Loucy (cell line): ENCODE measurements around the gene RAMACL.

ENCODE experiments used
- H2AFZ ChIP-seq: fragments of 200-600 bp; sonication (generic); 2 replicates; pipeline ENCODE4 v1.6.0; 2016; ENCODE audit warnings: antibody characterized with exemption, mild to moderate bottlenecking, low read length, moderate library complexity
- H3F3A ChIP-seq: fragments of 200-600 bp; 2 replicates; pipeline ENCODE4 v1.6.0; 2016; ENCODE audit warnings: antibody characterized with exemption, low read depth, mild to moderate bottlenecking
- H3K27me3 ChIP-seq: fragments of 200-600 bp; sonication (generic); 2 replicates; pipeline ENCODE4 v1.6.1; 2014; ENCODE audit warnings: low read length, mild to moderate bottlenecking; ENCODE audit not compliant: insufficient read depth, poor library complexity, severe bottlenecking
- H3K36me3 ChIP-seq: fragments of 200-600 bp; sonication (generic); 2 replicates; pipeline ENCODE4 v1.6.1; 2016; ENCODE audit warnings: low read length; ENCODE audit not compliant: insufficient read depth
- H3K4me1 ChIP-seq: fragments of 200-600 bp; sonication (generic); 2 replicates; pipeline ENCODE4 v1.5.1; 2014; ENCODE audit warnings: low read length, mild to moderate bottlenecking; ENCODE audit not compliant: insufficient read depth, poor library complexity, severe bottlenecking
- H3K4me2 ChIP-seq: fragments of 200-600 bp; sonication (generic); 2 replicates; pipeline ENCODE4 v1.6.0; 2014; ENCODE audit warnings: antibody characterized with exemption, low read length, low read depth, mild to moderate bottlenecking; ENCODE audit not compliant: poor library complexity, severe bottlenecking
- H3K4me3 ChIP-seq: fragments of 200-600 bp; sonication (generic); 2 replicates; pipeline ENCODE4 v1.5.1; 2014; ENCODE audit warnings: low read length, mild to moderate bottlenecking, mixed read lengths; ENCODE audit not compliant: poor library complexity, severe bottlenecking
- H3K79me2 ChIP-seq: fragments of 200-600 bp; sonication (generic); 2 replicates; pipeline ENCODE4 v1.6.1; 2014; ENCODE audit warnings: low read length; ENCODE audit not compliant: insufficient read depth
- H3K9ac ChIP-seq: fragments of 200-600 bp; sonication (generic); 2 replicates; pipeline ENCODE4 v1.6.0; 2014; ENCODE audit warnings: mild to moderate bottlenecking, low read depth, low read length, moderate library complexity; ENCODE audit not compliant: poor library complexity, severe bottlenecking
- H3K9me2 ChIP-seq: fragments of 200-600 bp; sonication (generic); replicated peaks from 2 replicates; pipeline ENCODE4 v1.6.1; 2016; ENCODE audit warnings: low read depth, low read length, mixed read lengths
- H3K9me3 ChIP-seq: fragments of 200-600 bp; sonication (generic); 2 replicates; pipeline ENCODE4 v1.6.1; 2014; ENCODE audit warnings: mild to moderate bottlenecking, antibody characterized with exemption, low read length, low read depth; ENCODE audit not compliant: insufficient read depth
- H4K20me1 ChIP-seq: fragments of 200-600 bp; sonication (generic); 2 replicates; pipeline ENCODE4 v1.6.0; 2014; ENCODE audit warnings: antibody characterized with exemption, low read length, mild to moderate bottlenecking; ENCODE audit not compliant: insufficient read depth, poor library complexity, severe bottlenecking
- CTCF ChIP-seq: fragments of 200-600 bp; sonication (generic); conservative IDR thresholded peaks from 2 replicates; pipeline ENCODE4 v1.5.1; 2014; ENCODE audit warnings: mild to moderate bottlenecking, antibody characterized with exemption, low read length
- EZH2phosphoT487 ChIP-seq: fragments of 200-600 bp; IDR thresholded peaks from 2 replicates; pipeline ENCODE4 v1.6.1; 2018; ENCODE audit warnings: antibody characterized with exemption, mild to moderate bottlenecking, moderate library complexity, borderline replicate concordance

Gene RAMACL

GRCh38 chr6:166554316-166554715 is 32.2 kb downstream of the RAMACL start:
- Histone ChIP-seq H3K27me3 (no peaks in the 10 kb centered on the region), H4K20me1 (no peaks in the 10 kb centered on the region), H3K4me1 (peaks cover 14% of the 10 kb centered on the region), H3K9me2 (no peaks in the 10 kb centered on the region), H2AFZ (no peak overlapping the region), H3K9ac (no peak overlapping the region), H3K79me2 (no peaks in the 10 kb centered on the region), H3K36me3 (no peaks in the 10 kb centered on the region), H3K4me3 (no peak overlapping the region), H3K9me3 (no peaks in the 10 kb centered on the region), H3F3A (no peaks in the 10 kb centered on the region; the same call in 1 of the 2 replicates), H3K4me2 (no peak overlapping the region)
- TF ChIP-seq EZH2phosphoT487 (no peak), CTCF (no peak)

GRCh38 chr6:166553563-166554271 is 32.8 kb downstream of the RAMACL start:
- Histone ChIP-seq H2AFZ (no peak overlapping the region), H3K27me3 (no peaks in the 10 kb centered on the region), H3F3A (no peaks in the 10 kb centered on the region; the same call in 1 of the 2 replicates), H3K4me1 (peaks cover 14% of the 10 kb centered on the region), H3K9me3 (no peaks in the 10 kb centered on the region), H3K4me3 (no peak overlapping the region), H3K36me3 (no peaks in the 10 kb centered on the region), H4K20me1 (no peaks in the 10 kb centered on the region), H3K9ac (no peak overlapping the region), H3K9me2 (no peaks in the 10 kb centered on the region), H3K79me2 (no peaks in the 10 kb centered on the region), H3K4me2 (no peak overlapping the region)
- TF ChIP-seq EZH2phosphoT487 (no peak), CTCF (no peak)

GRCh38 chr6:166552600-166552999 is 33.9 kb downstream of the RAMACL start:
- Histone ChIP-seq H3K9ac (no peak overlapping the region), H3K79me2 (no peaks in the 10 kb centered on the region), H2AFZ (no peak overlapping the region), H3K4me1 (peaks cover 14% of the 10 kb centered on the region), H4K20me1 (no peaks in the 10 kb centered on the region), H3K4me3 (no peak overlapping the region), H3K4me2 (no peak overlapping the region), H3K27me3 (no peaks in the 10 kb centered on the region), H3F3A (no peaks in the 10 kb centered on the region; the same call in 1 of the 2 replicates), H3K9me2 (no peaks in the 10 kb centered on the region), H3K9me3 (no peaks in the 10 kb centered on the region), H3K36me3 (no peaks in the 10 kb centered on the region)
- TF ChIP-seq EZH2phosphoT487 (no peak), CTCF (no peak)
